Activated CD4-positive, alpha-beta T cell treated with anti-CD3 and anti-CD28 coated beads, Interleukin-2, amount 50 U/mL, for 16 hours (primary cell): ENCODE measurements around the gene MR1.

Experiments
- DNase-seq: peaks from one replicate; pipeline ENCODE4 v3.0.0-alpha.2; 2020

MR1 gene

GRCh38 chr1:181092883-181093458 is 59.2 kb downstream of the MR1 start:
- no peak for DNase-seq

- DNase-seq, result no peak
Observed at GRCh38 chr1:181094416-181095212, 60.8 kb downstream of the MR1 start.

- DNase-seq, result no peak
Observed at GRCh38 chr1:181095260-181095659, 61.5 kb downstream of the MR1 start.

- DNase-seq, result no peak
Observed at GRCh38 chr1:181095763-181096184, 62.0 kb downstream of the MR1 start.

GRCh38 chr1:181097242-181097641 is 63.5 kb downstream of the MR1 start:
- DNase-seq, result no peak

GRCh38 chr1:181099152-181100014 is 65.6 kb downstream of the MR1 start:
- DNase-seq, result peak; percentile 93

- DNase-seq, result peak; percentile 51
Observed at GRCh38 chr1:181100015-181100905, 66.5 kb downstream of the MR1 start.

- DNase-seq, result no peak
Observed at GRCh38 chr1:181100934-181101333, 67.2 kb downstream of the MR1 start.

GRCh38 chr1:181101581-181102226 is 67.9 kb downstream of the MR1 start:
- no peak for DNase-seq

- DNase-seq, result no peak
Observed at GRCh38 chr1:181102841-181103240, 69.1 kb downstream of the MR1 start.

GRCh38 chr1:181103399-181103798 is 69.6 kb downstream of the MR1 start:
- DNase-seq, result no peak

- peak; percentile 30 for DNase-seq
Observed at GRCh38 chr1:181104042-181104789, 70.4 kb downstream of the MR1 start.

- no peak for DNase-seq
Observed at GRCh38 chr1:181104790-181105133, 71.0 kb downstream of the MR1 start.

GRCh38 chr1:181105134-181106021 is 71.6 kb downstream of the MR1 start:
- peak; percentile 91 for DNase-seq

- DNase-seq, result no peak
Observed at GRCh38 chr1:181106022-181106312, 72.2 kb downstream of the MR1 start.

- no peak for DNase-seq
Observed at GRCh38 chr1:181106479-181106878, 72.7 kb downstream of the MR1 start.

- DNase-seq, result no peak
Observed at GRCh38 chr1:181107711-181108110, 73.9 kb downstream of the MR1 start.

GRCh38 chr1:181108304-181108867 is 74.6 kb downstream of the MR1 start:
- no peak for DNase-seq

- no peak for DNase-seq
Observed at GRCh38 chr1:181110013-181110412, 76.2 kb downstream of the MR1 start.
